ENCODE results near the gene CADPS. TPM values are rescaled to one million over a fixed set of nuclear protein-coding genes. Genes with fewer than 3 reads are reported as not detected.

Gene CADPS
- total RNA-seq, 4 donors from 2014 or later, result 0.82 to 13.2 TPM; not detected in 2

- intact Hi-C loops (cut with DNase I; ENCODE audit: low total_unique reads), result no loop called here
Measured at GRCh38 chr3:62723914-62724217, 151.3 kb downstream of the CADPS start.

GRCh38 chr3:62723166-62723913 is 151.9 kb downstream of the CADPS start:
- Histone ChIP-seq H3K36me3 (no peaks in the 10 kb centered on the region), H3K27me3 (no peaks in the 10 kb centered on the region), H3K27ac (no peak overlapping the region), H3K4me1 (no peaks in the 10 kb centered on the region), H3K9me3 (no peaks in the 10 kb centered on the region), H3K4me3 (no peak overlapping the region)
- intact Hi-C loops (cut with DNase I; ENCODE audit: low total_unique reads), result no loop called here
- DNase-seq, result no peak
- TF ChIP-seq CTCF (IDR thresholded peaks at IDR 0.05) (no peak), POLR2A (IDR thresholded peaks at IDR 0.05) (no peak)

More at GRCh38 chr3:62723914-62724217, 151.3 kb downstream of the CADPS start:
- no peak for DNase-seq
- no peaks in the 10 kb centered on the region for H3K4me1 ChIP-seq
- H3K36me3 ChIP-seq, result no peaks in the 10 kb centered on the region
- no peaks in the 10 kb centered on the region for H3K27me3 ChIP-seq
- TF ChIP-seq CTCF (IDR thresholded peaks at IDR 0.05), result no peak
- no peak for TF ChIP-seq POLR2A (IDR thresholded peaks at IDR 0.05)
- H3K9me3 ChIP-seq, result no peaks in the 10 kb centered on the region
- H3K27ac ChIP-seq, result no peak overlapping the region
- H3K4me3 ChIP-seq, result no peak overlapping the region

- H3K36me3 ChIP-seq, result no peaks in the 10 kb centered on the region
- no peak for TF ChIP-seq CTCF (IDR thresholded peaks at IDR 0.05)
- TF ChIP-seq POLR2A (IDR thresholded peaks at IDR 0.05), result no peak
- H3K9me3 ChIP-seq, result no peaks in the 10 kb centered on the region
- H3K4me1 ChIP-seq, result no peaks in the 10 kb centered on the region
- DNase-seq, result no peak
- no peak overlapping the region for H3K27ac ChIP-seq
- H3K27me3 ChIP-seq, result no peaks in the 10 kb centered on the region
- intact Hi-C loops (cut with DNase I; ENCODE audit: low total_unique reads), result no loop called here
- H3K4me3 ChIP-seq, result no peak overlapping the region
Measured at GRCh38 chr3:62722344-62722743, 152.9 kb downstream of the CADPS start.

- Histone ChIP-seq H3K36me3 (no peaks in the 10 kb centered on the region), H3K27me3 (no peaks in the 10 kb centered on the region), H3K4me1 (no peaks in the 10 kb centered on the region), H3K27ac (no peak overlapping the region), H3K9me3 (no peaks in the 10 kb centered on the region), H3K4me3 (no peak overlapping the region)
- TF ChIP-seq CTCF (IDR thresholded peaks at IDR 0.05) (no peak), POLR2A (IDR thresholded peaks at IDR 0.05) (no peak)
- no peak for DNase-seq
- intact Hi-C loops (cut with DNase I; ENCODE audit: low total_unique reads), result no loop called here
Measured at GRCh38 chr3:62718515-62719320, 156.5 kb downstream of the CADPS start.

GRCh38 chr3:62718011-62718410 is 157.2 kb downstream of the CADPS start:
- no peaks in the 10 kb centered on the region for H3K4me1 ChIP-seq
- no peak for DNase-seq
- intact Hi-C loops (cut with DNase I; ENCODE audit: low total_unique reads), result no loop called here
- no peak overlapping the region for H3K4me3 ChIP-seq
- no peaks in the 10 kb centered on the region for H3K9me3 ChIP-seq
- TF ChIP-seq POLR2A (IDR thresholded peaks at IDR 0.05) (no peak), CTCF (IDR thresholded peaks at IDR 0.05) (no peak)
- H3K27me3 ChIP-seq, result no peaks in the 10 kb centered on the region
- H3K27ac ChIP-seq, result no peak overlapping the region
- no peaks in the 10 kb centered on the region for H3K36me3 ChIP-seq
